GM19395 (cell line): ENCODE data around the gene PRKCB.
A peak's percentile ranks its signal among the peaks of the same experiment; 100 is the strongest.

Experiments used
- ATAC-seq: cut with Tn5 transposase; IDR thresholded peaks from one replicate; pipeline ENCODE4 v1.9.1; 2021; ENCODE audit warnings: mild to moderate bottlenecking, moderate library complexity; ENCODE audit not compliant: unreplicated experiment

The PRKCB gene

DNA sequence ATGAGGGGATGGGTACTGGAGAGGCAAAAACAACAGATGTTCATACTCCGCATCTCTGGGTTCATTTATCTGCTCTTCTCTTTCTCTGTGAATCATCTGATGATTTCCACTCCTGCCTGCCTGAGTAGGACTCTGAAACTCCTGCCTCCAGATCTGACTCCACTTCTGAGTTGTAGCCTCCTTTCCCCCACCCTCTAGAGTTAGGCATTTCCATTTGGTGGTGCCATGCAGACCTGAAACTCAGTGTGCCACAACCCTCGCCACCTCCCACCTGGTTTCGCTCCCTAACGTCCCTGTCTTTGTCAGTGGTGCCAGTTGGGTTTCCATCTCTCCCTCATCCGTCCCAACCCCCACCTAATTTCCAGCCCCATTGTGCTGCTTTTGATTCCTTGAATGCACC, 126.2 kb downstream of the PRKCB start:
- no peak for ATAC-seq

DNA sequence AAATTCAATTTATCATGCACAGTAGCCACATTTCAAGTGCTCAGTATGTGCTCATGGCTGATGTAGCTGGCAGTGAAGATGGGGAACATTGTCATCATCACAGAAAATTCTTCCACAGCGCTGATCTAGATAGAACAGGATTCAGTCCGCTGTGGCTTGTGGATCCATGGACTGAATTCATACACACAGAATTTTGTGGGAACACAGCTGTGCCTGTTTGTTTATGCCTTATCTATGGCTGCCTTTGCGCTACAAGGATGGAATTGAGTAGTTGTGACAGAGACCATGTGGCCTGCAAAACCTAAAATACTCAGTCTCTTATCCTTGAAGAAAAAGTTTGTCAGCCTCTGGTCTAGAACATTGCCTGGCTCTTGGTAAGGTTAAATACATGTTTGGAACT, 128.4 kb downstream of the PRKCB start:
- no peak for ATAC-seq

DNA sequence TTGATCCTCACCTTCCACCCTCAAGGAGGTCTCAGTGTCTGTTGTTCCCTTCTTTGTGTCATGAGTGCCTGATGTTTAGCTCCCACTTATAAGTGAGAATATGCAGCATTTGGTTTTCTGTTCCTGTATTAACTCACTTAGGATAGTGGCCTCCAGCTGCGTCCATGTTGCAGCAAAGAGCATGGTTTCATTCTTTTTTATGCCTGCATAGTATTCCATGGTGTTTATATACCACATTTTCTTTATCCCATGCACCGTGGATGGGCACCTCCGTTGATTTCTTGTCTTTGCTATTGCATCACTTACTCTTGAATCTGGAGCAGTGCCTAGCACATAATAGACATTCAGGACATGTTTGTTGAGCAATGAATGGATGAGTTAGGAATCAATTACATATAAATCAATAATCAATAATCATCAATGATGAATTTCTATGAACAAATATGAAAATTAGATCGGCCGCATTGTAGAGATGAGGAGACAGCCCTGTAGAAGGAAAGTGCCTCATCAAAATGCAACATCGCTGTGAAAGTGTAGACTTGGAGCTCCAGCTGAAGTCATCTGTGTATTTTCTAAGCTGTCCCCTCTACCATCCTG, 129.5 kb downstream of the PRKCB start:
- no peak for ATAC-seq

DNA sequence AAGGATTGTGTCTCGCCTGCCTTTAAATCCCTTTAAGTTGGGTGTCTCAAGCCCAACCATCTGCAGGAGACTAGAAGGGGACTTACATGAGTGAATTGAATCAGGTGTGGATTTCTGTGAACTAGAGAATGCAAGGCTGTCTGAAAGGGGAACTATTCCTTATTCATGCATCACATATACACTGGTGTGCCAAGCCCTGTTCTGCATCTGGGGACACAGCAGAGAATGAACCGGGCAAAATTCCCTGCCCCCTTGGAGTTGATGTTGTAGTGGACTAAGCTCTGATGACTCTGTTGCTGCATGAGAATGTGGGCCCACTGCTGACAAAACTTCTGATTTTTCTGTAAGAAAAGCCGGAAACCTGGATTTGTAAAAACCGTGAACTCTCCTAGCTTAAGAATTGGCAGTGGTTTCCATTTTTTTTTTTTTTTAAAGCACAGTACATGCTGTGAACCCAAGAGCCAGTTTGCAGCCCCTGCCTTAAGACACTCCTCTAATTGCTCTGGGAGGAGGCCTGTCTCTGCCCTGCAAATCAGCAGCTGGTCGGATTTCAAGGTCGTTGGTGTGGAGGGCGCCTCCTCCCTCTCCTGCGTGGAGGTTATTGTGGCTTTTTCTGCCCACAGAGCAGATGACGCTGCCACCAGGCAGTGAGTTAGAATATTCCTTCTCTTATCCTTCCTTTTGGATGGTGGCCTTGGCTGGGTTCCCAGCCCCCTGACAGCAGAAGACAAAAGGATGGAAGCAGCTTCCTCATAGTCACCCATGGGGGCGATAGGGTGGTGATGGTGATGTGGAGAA, 131.0 kb downstream of the PRKCB start:
- no peak for ATAC-seq

DNA sequence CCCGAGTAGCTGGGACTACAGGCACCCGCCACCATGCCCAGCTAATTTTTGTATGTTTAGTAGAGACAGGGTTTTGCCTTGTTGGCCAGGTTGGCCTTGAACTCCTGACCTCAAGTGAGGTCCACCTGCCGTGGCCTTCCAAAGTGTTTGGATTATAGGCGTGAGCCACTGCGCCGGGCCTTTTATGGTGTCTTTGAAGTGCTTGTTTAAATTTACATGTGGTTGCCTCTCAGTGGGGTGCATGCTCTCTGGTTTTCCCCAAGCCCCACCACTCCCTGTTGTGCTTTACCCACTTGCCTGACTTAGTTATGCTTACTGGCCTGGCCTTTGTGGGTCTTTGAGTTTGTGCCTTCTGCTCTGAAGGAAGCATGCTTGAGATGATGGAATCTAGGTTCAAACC, 132.0 kb downstream of the PRKCB start:
- ATAC-seq, result no peak

DNA sequence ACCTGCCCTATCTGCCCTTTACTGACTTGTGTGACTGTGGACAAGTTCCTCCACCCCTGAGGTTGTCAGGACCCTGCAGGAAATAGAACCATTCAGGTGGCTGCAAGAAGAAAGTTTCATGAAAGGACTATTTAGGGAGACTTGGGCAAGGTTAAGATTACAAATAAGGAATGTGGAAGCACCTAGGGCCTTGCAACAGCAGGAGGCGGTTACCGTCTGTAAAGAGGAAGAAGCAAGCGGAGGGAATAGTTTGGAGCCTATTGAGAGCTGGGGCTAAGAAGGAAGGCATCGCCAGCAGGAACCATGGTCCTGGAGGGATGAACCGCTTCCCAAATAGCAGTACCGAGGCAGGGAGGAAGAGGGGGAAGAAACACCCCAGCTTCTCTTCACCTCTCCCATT, 132.4 kb downstream of the PRKCB start:
- no peak for ATAC-seq

DNA sequence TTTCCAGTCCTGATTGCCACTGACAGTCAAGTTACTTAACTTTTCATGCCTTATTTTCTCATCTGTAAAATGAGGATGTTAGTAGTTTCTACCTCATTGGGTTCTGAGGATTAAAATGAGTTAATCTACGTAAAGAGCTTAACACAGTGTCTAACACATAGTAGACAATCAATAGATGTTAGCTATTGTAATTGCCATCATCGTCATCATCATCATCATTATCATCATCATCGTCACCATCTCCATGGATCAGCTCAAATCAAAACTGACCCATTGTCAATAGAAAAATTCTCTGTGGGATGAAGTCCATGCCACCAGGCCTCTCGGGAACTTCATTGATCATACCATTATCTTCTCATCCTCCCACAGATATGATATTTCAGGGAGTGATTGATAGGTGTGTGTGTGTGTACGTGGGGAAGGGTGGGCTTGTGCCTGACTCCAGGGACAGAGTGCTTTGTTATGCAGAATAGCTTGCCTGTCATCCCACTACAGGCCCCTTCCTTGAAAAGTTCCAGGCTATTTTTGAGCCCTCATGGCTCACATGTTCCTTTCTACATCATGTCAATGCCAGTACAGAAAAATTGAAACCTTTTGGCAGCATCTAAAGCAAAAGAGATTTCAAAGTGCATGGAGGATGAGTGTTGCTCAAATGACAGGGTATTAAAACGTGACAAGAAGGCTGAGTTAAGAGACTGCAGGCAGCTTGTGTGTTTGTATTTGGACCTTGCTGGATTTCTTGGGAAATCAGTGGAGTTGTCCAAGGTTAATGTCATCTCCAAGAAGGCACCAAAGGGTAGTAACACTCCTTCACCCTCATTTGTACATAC, 133.9 kb downstream of the PRKCB start:
- no peak for ATAC-seq

DNA sequence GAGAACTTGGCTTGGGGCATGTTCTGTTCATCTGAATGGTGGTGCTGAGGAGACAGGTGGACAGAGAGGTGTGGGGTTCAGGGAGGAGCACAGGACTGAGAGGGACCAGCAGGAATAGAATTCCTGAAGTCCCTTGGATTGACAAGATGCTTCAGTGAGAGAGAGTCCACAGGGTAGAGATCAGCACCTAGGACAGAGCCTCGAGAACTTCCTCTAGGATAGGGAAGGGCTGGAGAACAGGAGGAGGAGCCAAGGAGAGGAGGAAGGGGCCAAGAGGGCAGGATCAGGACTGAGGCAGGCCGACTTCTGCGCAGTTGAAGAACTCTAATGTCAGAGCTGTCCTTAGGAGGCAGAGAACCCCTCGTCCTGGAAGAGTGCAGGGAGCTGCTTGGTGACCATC, 138.4 kb downstream of the PRKCB start:
- no peak for ATAC-seq

DNA sequence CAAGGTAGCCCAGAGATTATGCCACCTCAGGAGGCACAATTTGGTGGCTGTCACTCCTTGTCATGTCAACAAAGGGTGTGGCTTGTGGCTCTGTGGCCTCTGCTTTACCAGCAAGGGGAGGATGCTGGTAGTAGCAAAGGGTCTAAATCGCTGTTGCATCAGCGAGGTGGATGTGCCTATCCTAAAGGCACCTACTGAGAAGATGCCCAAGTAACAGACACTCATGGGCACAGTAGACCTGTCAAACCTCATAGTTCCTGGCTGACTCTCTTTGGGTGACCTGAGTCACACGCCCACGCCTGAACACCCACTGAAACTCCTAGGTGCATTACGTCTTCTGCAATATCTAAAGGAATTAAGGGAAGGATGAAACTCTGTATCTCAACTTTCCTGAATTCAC, 139.5 kb downstream of the PRKCB start:
- no peak for ATAC-seq

DNA sequence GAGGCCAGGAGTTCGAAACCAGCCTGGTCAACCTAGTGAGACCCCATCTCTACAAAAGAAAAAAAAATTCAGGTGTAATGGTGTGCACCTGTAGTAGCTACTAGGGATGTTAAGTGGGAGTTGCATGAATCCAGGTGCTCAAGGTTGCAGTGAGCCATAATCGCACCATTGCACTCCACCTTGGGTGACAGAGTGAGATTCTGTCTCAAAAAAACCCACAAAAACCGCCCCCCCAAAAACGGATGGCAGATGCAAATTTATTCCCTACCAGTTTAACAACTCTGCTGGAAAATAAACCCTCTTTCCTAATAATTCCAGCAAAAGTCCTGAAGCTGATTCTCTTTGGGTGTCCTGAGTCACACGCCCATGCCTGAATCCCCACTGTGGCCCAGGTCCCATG, 140.3 kb downstream of the PRKCB start:
- no peak for ATAC-seq

DNA sequence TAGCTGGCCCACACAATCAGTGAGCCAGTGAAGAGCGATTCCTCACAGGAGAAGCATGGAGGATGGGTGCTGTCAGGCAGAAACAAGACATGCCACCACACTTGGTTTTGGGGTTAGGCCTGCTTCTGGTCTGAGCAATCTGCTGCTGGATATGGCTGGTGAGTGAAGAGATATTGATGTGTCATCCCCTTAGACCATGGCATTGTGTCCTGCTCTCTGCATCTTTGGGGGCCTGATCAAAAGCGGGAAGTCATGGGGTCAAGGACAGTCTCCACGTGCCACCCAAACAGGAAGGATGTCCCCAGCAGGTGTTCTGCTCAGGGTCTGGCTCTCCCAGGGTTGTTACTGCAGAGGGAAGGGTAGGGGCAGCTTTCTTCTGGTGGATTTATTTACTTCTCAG, 140.7 kb downstream of the PRKCB start:
- ATAC-seq, result no peak

DNA sequence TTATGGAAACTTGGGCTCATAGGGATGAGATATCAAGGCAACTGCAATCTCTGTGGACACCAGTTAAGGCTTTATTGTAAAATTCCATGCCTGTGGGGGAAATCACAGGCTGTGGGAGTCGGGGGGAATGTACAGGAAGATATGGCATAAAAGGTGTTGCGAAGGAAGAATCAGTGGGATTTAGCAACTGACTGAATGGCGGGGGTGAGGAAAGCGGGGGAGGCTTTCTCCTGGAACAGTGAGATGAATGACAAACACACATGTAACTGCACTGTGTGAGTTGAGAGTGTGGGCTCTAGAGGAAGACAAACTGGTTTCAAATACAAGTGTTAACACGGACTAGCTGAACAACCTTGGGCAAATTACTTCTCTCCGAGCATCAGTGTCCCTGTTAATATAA, 143.7 kb downstream of the PRKCB start:
- no peak for ATAC-seq

DNA sequence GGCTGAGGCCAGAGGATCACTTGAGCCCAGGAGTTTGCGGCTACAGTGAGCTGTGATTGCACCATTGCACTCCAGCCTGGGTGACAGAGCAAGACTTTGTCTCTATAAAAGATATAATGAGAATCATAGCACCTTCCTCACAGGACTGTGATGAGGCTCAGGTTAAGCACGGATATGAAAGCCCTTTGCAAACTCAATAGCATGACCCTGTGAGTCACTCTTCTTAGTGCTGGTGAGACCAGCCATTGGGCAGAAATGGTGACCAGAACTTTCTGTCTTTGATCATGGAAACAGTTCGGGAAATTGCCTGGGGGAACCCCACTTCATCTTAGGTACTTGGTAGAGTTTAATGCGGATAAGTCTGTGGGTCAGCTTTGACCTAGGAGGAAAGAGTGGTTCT, 144.2 kb downstream of the PRKCB start:
- ATAC-seq, result no peak

DNA sequence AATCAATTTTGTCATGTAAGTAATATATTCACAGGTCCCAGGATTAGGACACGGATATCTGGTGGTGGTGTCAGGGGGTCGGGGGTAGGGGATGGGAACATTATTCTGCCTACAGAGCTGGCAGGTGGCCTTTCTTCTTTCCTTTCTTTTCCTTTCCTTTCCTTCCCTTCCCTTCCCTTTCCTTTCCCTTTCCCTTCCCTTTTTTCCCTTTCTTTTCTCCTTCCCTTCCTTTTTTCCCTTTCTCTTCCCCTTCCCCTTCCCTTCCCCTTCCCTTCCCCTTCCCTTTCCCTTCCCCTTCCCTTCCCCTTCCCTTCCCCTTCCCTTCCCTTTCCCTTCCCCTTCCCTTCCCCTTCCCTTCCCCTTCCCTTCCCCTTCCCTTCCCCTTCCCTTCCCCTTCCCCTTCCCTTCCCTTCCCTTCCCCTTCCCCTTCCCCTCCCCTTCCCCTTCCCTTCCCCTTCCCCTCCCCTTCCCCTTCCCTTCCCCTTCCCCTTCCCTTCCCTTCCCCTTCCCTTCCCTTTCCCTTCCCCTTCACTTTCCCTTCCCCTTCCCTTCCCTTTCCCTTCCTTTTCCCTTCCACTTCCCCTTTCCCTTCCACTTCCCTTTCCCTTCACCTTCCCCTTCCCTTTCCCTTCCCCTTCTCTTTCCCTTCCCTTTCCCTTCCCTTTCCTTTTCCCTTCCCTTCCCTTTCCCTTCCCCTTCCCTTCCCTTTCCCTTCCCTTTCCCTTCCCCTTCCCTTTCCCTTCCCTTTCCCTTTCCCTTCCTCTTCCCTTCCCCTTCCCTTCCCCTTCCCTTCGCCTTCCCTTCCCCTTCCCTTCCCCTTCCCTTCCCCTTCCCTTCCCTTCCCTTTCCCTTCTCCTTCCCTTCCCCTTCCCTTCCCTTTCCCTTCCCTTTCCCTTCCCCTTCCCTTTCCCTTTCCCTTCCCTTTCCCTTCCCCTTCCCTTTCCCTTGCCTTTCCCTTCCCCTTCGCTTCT, 145.9 kb downstream of the PRKCB start:
- no peak for ATAC-seq

DNA sequence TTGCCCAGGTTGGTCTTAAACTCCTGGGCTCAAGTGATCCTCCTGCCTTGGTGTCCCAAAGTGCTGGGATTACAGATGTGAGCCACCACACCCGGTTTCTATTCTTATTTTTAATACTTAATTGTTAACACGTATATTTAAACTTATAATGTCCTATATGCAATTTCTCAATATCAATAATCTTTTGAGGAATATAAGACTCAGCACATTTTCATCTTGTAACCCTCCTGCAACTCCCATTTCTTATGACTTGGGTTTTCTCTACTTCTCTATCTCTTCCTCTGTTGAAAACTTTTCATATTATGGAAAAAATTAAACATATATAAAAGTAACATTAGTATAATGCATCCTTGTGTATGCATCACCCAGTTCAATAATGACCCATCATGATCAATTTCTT, 150.7 kb downstream of the PRKCB start:
- no peak for ATAC-seq

DNA sequence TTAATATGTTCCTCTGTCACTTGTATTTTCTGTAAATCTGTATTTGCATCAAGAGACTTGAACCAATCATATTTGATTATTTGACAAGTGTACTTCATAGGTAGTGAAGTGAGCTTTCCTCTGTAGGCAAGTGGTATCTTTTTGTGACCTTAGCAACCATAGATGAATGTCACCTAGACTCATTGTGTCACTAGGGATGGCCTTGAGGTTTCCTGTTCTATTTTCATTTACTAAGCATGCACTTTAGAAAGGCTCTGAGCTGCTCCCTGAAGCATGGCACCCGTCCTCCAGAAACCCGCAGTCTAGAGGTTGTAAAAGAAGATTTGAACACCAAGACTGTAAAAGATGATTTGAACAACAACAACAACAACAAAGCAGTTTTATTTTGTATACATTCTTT, 151.7 kb downstream of the PRKCB start:
- ATAC-seq, result peak; percentile 82

DNA sequence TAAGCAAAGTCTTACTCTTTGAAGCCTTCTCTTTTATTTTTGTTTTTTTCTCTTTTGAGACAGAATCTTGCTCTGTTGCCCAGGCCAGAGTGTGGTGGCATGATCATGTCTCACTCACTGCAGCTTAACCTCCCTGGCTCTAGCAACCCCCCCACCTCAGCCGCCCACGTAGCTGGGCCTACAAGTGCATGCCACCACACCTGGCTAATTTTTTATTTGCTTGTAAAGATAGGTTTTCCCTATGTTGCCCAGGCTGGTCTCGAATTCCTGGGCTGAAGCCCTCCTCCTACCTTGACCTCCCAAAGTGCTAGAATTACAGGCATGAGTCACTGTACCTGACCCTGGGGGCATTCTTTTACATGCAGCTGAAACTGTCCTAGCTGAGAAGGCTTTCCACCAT, 154.7 kb downstream of the PRKCB start:
- ATAC-seq, result no peak

DNA sequence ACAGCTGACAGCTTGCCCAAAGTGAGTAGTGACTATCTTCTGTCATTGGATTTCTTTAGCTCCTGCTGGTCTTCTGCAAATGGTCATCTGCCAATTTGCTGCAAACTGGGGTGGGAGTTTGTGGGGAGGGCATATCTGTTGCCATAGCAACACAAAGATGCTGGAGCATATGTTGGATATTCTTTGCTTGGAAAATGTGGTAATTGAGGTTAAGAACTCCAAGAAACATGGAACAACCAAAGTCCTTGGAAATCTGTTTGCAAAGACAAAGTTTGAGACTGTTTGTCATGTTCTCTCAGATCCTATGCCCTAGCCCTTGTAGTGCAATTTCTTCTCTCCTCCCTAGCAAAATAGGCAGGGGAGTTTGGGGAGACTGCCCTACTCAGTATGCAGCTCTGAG, 155.3 kb downstream of the PRKCB start:
- ATAC-seq, result no peak

DNA sequence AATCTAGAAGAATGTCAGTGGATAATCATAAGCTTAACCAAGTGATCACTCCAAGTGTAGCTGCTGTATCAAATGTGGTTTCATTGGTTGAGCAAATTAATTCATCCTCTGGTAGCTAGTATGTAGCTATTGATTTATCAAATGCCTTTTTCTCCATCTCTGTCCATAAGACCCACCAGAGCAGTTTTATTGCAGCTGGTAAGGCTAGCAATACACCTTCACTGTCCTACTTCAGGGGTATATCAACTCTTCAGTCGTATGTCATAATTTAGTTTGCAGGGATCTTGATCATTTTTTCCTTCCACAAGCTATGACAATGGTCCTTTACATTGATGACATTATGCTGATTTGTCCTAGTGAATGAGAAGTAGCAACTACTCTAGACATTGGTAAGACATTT, 158.8 kb downstream of the PRKCB start:
- no peak for ATAC-seq

DNA sequence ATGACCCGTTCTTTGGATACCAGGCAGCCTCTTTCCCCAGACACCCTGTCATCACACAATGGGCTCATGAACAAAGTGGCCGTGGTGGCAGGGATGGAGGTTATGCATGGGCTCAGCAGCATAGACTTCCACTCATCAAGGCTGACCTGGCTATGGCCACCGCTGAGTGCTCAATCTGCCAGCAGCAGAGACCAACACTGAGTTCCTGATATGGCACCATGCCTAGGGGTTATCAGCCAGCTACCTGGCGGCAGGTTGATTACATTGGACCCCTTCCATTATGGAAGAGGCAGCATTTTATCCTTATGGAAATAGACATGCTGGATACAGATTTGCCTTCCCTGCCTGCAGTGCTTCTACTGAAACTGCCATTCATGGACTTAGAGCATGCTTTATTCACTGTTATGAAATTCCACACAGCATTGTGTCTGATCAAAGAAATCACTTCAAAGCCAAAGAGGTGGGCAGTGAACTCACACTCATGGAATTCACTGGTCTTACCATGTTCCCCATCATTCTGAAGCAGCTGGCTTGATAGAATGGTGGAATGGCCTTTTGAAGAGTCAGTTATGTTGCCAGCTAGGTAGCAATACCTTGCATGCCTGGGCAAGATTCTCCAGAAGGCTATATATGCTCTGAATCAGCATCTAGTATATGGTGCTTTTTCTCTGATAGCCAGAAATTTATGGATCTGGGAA, 160.6 kb downstream of the PRKCB start:
- no peak for ATAC-seq
